HG03039 (cell line): ENCODE results near the gene ZFP57.

Experiments
- ATAC-seq: cut with Tn5 transposase; IDR thresholded peaks from one replicate; pipeline ENCODE4 v1.9.1; 2021; ENCODE audit warnings: mild to moderate bottlenecking, moderate library complexity; ENCODE audit not compliant: unreplicated experiment

The ZFP57 gene

DNA sequence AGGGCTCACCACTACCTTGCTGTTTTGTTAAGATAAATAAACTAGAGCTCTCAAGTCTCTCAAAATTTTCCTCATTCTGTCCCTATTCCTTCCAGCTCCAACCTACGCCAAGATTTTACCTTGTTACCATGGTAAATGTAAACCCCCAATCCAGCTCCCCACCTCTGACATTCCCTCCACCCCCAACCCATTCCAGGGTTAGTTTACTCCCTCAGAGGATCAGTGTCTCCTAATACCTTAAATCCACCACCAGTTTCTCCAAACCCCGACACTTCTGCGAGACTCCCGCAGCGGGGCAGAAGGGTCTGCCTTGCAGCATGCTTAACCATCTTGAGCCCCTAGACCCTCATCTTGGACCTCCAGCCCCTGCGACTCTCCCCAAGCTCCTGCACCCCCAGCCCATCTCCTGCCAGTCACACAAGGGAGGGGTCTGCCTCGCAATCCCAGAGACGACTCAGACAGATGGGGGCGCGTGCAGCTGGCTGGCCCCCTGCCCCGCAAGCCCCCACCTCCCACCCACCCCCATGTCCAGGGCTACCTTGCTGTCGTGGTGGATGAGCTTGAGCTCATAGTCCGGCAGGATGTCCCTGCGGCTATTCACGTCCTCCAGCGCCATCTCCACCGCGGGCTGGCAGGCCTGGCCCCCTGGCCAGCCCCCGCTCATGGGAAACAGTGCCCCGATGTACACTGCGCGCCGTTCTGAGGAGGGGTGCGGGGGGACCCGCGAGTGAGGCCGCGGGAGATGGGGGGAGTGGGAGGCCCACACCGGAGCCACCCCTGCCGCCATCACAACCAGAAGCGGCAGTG lies 53.8 kb downstream of the ZFP57 start:
- ATAC-seq, result no peak

- no peak for ATAC-seq
Observed at GRCh38 chr6:29625337-29625930, 55.5 kb downstream of the ZFP57 start.

GRCh38 chr6:29624520-29624961 lies 56.4 kb downstream of the ZFP57 start:
- ATAC-seq, result no peak
